NCI-H446 treated with DMSO at 0.1 percent for 48 hours (cell line): ENCODE results near the gene SLC15A1.

Experiments
- DNase-seq: peaks from one replicate; lab custom pipeline; 2025; lab: John Stamatoyannopoulos, UW

Gene SLC15A1

DNA sequence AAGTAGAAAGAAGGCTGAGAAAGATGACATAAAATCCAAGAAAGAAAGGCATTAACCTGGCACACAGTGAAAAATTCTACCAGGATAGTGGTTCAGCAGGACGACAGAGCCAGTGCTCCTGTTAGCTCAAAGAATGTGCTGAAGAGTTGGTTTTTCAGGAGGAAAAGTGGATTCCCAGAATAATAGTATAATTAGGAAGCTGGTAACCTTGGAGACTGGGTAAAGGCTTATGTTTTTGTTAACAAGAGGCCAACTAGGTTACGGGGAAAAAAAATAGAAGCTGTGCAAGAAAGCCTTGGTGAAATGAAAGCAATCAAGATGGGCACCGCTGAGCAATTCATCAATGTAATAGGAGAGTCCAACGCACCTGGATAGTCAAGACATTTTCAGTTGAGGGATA is 54.7 kb downstream of the SLC15A1 start:
- DNase-seq = no peak

DNA sequence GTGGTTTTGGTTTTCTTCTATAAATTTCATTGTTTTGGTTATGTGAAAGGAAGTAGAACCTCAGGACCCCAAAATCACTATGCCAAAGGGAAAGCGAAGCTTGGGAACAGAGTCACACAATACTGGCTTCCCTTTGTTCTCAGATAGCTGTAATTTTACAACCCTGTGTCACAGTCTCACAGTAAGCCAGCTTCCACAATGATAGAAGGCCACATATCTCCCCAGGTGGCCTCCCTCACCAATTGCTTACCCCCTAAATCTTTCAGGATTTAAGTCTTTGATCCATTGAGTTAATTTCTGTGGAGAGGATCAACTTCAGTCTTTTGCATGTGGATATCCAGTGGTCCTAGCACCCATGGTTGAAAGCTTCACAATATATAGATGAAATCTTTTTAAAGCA is 58.7 kb downstream of the SLC15A1 start:
- no peak for DNase-seq

DNA sequence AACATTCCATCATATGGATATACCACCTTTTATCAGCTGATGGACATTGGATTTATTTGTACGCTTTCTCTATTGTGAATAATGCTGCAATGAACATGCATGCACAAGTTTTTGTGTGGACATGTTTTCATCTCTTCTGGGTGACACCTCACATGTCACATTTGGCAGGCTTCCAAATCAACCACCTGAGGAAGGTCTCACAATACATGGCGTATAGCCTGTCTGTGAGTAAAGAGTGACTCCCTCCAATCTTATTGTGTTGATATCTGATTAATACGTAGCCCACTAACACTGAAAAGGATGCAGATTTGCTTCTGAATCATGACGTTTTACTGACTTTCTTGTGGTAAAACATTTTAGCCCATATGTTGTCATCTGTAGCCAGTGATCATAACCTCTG is 61.1 kb downstream of the SLC15A1 start:
- no peak for DNase-seq

DNA sequence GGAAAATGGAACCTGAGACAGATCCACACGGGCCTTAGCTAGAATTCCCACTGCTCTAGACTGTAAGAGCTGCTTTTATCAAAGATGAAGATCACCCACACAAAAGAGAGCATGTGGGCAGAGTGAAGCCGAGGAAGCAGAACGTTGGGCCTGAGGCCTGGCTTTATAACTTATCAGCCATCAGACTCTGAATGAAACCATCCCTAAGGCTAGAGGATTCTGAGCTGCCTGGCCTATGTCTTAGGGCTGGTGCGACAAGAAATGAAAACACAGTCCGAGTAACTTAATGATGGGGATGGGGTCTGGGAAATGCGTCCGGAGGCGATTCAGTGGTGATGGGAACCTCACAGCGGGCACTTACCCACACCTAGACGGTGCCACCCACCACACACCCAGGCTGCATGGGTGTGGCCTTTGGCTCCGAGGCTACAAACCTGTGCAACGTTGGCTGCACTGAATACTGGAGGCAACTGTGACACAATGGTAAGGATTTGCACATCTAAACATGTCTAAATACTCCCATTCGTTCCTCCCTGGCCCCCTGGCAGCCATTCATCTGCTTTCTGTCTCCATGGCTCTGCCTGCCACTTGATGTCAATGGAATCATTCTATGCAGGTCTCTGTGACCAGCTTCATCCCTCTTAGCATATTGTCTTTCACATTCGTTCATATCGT is 62.0 kb downstream of the SLC15A1 start:
- no peak for DNase-seq

DNA sequence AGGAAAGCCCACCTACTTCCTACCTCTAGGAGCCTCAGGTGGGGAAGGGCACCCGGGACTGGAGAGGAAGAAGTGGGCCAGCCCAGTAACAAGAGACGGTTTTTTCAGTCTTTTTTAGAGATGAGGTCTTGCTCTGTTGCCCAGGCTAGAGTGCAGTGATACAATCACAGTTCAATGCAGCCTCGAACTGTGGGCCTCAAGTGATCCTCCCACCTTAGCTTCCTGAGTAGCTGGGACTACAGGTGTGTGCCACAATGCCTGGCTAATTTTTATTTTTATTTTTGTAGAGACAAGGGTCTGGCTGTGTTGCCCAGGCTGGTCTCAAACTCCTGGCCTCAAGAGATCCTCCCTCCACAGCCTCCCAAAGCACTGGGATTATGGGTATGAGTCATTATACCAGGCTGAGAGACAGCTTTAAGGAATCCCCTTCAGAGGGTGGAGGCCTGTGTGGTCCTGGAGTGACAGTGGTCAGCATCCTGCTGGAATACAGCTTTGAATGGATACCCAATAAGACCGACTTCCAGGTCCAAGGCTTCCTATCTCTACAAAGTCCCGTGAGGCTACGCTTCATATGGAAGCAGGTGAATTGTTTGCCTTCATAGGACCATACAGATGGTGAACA is 63.0 kb downstream of the SLC15A1 start:
- DNase-seq = no peak

DNA sequence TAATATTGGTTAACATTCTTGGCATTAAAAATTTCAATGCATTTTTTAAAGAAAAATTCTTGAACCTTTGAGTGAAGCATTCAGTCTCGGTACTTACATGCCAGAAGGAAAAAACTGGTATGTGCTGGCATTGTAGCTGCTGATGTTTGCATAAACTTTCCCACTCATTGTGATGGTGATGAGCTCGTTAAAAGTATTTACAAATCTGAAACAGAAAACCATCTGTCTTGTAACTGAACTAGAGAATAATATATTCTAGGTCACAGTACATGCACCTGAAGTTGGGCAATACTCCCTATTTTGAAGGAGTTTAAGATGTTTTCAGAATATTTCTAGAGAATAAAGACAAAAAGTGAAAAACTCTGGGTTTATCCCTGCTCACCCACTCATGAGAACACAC is 64.1 kb downstream of the SLC15A1 start:
- no peak for DNase-seq

DNA sequence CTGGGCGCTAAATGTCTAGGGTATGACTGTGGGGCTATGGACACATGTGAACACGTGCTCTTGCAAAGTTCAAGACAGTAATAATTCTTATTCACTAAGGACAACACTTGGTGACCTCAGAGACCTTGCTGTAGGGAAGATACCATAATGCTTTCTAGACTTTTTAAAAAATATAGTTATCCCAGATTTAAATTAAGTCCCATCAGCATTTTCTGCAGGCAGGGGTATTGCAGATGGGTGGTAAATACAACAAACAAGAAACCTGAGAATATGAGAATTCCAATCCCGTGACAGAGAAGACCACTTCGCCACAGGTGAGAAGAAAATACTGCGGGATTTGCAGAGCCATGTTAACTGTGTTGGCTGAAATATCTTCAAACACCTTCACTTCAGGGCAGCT is 65.2 kb downstream of the SLC15A1 start:
- DNase-seq = no peak

DNA sequence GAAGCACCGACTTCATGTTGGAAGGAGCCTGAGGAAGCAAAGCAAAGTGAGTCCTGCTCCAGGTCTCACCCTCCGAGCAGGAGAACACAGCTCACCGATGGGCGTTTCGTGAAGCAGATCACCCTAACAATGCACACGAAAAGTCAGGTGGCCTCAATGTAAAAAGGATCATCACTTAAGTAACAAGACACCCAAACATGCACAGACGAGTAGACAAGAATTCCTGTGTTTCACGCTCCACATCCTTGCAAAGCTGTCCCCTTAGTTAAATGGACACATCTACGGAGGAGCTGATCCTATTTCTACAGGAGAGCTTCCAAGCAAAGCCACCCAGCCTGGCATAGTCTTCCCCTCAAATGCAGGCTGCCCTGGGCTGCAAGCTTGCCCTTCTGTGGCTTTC is 66.2 kb downstream of the SLC15A1 start:
- no peak for DNase-seq

DNA sequence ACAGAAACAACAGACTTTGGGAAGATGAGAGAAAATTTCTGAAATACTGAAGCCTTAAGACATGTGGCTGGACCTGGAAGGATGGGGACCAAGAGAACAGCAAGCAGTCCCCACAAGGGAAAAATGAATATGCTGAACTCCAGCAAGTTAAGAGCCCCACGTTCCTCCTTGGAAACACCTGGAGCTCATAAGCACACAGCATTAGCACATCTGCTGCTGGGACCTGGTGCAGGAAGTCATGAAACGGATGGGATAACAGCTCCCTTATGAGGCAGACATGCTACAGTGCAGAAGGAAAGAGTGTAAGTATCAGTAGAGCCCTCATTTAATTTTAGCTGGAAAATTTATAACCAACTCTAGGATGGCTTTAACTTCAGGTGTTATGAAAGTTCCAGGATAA is 67.3 kb downstream of the SLC15A1 start:
- no peak for DNase-seq

DNA sequence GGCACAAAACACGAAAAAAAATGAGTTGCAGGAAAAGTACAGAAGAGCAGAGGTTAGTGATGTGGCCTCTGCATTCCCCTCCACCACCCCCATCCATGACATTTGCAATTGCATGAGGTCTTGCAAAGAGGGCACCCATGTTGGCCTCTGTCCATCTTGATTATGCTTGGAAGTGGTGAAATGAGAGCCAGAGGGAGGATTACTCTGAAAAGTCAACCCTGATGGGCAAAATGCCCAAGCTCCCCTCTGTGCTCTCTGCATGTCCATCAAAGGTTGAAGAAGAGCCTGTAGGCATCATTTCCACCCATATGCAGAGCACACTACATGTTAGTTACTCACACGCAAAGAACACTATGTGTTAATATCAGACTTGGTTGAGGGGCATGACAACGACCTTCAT is 71.4 kb downstream of the SLC15A1 start:
- no peak for DNase-seq

DNA sequence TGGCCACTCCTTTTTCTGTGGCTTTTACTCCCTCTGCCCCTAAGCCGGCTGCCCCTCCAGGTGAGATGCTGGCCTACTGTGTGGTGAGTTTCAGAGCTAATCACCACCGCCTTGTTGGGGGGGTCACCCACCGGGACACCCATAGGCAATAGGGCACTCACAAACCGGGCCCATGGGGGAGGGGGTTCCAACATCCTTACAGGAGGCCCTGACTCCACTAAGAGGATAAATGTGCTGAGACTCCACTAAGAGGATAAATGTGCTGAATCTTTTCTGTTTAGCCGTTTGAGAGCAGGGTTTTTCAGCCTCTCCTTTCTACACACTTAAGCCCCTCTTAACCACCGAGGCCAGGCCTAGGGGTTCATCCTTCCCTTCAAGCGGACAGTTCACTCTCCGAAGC is 73.7 kb downstream of the SLC15A1 start:
- no peak for DNase-seq

DNA sequence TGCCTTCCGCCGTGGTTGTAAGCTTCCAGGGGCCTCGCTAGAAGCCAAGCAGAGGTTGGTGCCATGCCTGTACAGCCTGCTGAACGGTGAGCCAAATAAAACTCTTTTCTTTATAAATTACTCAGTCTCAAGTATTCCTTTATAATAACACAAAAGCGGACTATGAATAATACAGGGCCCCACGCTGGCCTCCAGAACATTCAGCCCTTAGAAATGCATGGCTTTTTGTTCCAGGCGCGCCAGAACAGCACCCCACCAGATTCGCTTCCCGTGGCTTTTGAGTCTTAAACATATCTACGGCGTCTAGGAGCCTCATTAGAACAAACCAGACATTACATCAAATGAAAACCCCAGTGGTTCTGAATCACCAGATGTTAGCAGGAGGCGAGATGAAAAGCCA is 75.1 kb downstream of the SLC15A1 start:
- DNase-seq = no peak

DNA sequence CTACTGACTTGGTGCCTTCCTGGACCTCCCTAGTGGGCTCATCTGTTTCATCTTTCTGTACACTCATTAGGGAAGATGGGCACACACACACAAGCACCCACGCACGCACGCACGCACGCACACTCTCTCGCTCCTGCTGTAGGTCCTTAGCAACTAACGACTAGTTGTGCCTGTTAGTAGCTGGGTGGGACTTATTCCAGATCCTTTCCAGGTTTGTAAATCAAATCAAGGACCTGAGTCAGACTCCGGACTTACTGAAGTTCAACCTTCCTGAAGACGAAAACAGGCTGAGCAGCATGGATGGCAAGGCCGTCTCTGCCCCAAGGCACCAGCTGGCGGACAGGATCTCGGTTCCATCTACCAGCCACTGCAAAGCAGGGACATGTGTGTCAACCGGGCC is 76.2 kb downstream of the SLC15A1 start:
- DNase-seq = no peak

DNA sequence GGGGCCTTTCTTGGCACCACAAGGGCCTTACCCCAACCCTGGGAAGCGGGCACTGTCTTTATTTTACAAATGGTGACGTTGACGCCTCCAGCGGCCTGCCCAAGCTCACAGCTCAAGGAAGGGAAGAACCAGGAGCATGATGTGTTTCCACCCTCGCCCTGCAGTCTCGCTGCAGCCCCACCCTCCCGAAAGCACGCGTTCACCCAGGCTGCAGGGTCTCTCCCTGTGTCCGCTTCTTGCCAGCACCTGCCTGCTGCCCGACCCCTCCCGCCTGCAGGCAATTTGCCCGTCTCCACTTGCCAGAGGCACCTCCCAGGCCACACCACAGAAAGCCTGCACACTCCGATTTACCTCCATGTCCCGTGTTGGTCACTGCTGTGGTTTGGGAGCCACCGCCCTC is 76.6 kb downstream of the SLC15A1 start:
- DNase-seq = no peak

DNA sequence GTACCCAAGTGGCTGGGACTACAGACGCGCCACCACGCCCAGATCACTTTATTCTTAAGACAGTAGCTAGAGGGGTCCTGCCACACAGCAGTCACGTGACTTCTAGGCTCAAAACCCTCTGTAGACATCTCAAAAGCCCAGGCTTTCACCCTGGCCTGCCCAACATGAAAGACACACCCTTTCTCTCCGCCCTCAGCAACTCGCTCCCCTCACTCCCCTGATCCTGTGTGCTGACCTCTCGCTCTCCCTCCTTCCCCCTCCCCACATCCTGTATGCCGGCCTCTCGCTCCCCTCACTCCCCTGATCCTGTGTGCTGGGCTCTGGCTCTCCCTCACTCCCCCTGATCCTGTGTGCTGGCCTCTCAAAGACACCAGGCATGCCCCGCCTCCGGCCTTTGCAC is 77.4 kb downstream of the SLC15A1 start:
- DNase-seq = no peak

DNA sequence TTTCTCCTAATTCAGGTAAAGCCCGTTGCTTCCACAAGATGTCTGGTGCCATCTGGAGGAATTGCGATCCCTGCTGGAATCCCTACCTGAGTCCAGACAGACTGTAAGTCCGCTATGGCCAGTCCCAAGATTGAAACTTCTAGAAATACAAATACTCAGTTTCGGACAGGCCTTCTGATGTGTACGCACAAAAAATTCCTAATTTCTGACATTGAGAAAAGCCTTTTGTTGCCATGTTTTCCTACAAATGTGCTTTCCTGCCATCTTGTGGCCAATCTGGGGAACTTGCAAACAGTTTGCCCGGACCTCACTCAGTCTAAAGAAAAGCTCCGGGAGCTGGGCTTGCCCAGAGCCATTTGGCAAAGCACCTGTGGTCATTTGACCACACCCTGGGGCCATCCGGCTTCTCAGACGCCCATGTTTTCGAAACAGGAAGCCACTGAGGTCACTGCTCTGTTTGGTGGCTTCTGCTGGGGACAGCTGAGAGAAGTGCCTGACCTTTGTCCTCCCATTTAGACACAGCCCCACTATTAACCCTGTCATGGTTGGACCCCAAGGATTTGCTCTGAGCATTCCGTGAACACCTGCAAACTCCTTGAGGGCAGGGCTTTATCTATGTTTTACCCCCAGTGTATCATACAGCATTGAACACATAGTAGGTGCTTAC is 79.4 kb downstream of the SLC15A1 start:
- no peak for DNase-seq

DNA sequence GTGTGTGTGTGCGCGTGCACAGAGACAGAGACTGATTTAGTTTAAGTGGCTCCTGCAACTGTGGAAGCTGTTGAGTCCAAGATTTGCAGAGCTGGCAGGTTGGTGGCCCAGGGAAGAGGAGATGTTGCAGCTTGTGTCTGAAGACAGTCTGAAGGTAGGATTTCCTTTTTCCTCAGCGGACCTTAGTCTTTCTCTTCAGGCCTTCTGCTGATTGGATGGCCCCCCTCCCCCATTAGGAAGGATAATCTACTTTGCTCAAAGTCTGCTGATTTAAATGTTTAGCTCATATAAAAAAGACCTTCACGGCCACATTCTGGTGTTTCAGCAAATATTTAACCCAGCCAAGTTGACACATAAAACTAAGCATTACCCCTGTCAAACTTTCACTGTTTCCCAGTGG is 84.3 kb downstream of the SLC15A1 start:
- no peak for DNase-seq

DNA sequence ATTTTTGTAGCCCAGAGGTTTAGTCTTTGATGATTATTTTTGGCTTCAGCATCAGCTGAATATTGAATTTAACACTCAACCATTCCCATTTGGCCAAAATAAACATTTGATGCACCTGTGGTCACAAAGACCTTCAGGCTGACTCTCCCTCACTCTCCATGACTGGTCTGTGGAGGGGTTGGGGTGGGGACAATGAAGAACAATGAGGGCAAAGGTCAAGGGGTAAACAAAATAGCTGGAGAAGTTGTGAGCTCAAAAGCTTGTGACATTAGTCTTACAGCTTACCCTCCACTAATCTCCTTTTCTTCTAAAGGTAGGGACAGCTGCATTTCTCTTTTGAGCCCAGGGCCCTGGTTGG is 86.9 kb downstream of the SLC15A1 start:
- DNase-seq = no peak

DNA sequence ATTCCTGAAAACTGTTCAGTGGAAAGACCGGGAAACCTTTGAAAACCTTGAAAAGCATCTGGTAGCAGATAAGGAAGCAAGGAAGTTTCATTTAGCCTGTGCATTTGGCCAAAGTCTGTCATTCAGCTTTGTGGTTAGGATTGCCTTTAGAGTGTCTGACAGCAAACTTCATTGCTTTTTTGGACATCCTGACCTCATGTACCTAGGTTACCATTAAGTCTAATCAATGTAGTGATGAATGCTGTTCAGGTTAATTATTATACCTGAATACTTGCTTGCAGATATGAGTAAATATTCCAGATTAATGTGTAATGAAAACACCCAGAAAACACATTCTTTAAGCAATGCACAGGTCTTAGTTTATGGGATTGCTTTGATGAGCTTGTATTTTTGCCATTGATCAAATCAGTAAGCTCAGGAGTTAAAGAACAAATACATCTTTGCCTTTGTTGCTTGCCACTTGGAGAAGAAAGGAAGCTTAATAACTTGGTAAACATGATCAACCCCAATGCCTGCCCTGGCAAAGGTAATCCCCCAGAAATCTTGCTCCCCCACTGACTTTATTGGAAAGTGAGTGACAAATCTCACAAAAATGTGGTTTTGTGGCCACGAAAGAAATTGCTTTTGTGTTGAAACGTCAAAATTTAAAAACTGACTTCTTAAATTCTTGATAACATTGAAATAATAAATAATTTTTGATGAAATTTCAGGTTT is 87.4 kb downstream of the SLC15A1 start:
- no peak for DNase-seq

DNA sequence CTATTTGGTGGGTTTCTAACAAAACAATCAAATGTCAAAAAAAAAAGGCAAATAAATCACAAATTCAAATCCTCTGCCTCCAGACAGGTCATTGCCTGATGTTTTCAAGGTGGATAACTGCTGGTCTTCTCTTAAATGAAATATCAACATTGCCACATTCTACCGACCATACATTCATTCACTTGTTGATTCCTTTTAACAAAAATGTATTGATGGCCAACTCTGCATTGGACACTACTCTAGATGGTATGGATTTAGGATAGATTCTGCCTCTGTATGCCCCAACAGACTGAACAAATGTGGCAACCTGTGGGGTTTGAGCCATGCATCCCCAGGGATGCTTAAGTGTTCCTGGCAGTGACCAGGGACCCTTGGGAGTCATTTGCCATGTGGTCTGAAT is 88.0 kb downstream of the SLC15A1 start:
- DNase-seq = no peak

DNA sequence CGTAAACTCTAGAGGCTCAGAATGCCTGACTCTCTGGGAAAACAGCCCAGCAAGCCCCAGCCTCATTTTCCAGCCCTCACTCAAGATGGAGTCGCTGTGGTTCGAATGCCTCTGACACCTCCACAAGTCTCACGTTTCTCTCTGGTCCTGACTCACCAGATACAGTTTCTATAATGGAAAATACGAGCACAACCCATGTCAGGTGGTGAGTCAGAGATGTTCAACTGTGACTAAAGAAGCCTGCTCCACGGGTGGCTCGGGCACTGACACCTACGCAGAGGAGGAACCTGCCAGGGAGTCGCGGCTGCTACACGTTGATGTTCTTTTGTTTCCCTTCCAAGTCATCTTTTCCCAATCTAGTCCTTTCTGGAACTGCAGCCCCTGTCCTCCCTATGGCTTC is 88.4 kb downstream of the SLC15A1 start:
- no peak for DNase-seq

DNA sequence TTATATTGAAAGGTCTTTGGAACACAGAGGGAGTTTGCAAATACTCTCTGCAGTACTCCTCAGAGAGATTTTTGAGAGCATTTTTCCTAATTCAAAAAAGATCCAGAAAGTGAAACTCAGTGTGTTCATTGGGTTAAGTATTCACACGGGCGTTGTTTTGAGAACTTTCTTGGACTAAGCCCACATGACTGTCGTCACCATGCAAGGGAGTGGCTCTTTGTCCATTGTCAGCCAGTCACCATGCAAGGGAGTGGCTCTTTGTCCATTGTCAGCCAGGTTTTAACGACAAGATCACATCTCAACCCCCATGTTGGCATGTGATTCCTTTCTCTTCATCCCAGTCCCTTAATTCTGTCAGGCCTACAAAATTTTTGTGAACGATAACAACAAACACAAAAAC is 94.3 kb downstream of the SLC15A1 start:
- no peak for DNase-seq

DNA sequence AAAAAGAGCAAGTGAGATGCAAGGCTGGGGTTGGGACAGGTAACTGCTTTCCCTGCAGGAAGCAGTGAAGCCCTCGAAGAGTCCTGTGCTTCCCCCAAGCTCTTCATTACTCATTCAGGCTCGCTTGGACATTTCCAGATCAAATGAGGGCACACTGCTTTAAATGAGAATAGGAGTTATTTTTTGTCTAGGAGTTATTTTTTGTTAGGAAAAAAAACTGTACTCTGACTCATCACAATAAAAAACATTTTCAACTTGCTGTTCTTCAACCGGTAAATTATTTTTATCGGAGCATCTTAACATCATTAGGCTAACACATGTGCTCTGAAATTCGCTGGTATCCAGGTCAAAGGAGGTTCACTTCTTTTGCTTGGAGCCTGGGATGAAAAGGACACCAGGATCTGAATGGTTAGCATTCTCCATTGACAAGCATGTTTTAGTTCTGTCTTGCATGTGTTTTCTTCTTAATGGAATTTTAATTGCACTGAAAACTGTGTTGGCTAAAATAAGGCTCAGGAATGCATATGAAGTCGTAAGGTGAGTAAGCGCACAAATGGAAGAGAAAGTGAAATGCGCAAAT is 94.9 kb downstream of the SLC15A1 start:
- DNase-seq = no peak
